T-helper 9 cell (primary cell): ENCODE results near the gene IFI27L2.

Experiments
- DNase-seq: peaks from one replicate; pipeline ENCODE4 v3.0.0-alpha.2; 2020

Gene IFI27L2

GRCh38 chr14:94145902-94146527, 16.6 kb upstream of the IFI27L2 start:
- no peak for DNase-seq

DNA sequence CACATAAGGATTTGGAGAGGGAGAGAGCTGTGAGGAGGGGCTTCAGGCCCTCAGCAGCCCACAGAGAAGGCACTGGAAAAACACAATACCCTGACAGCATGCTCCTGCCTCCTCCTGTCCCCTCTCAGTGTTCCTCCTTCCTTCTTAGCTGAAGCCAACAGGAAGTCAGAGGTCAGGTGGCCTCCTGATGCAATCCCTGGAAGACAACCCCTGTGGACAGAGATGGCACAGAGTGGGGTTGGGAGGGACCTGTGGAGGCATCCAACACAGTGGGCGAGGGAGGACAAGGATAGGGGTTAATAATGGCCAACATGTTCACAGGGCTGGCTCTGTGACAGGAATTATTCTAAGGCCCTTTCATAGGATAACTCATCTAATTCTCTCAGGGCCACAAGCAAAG, 15.4 kb upstream of the IFI27L2 start:
- no peak for DNase-seq

- no peak for DNase-seq
Observed at GRCh38 chr14:94143711-94144110, 14.3 kb upstream of the IFI27L2 start.

- no peak for DNase-seq
Observed at GRCh38 chr14:94143239-94143638, 13.8 kb upstream of the IFI27L2 start.

DNA sequence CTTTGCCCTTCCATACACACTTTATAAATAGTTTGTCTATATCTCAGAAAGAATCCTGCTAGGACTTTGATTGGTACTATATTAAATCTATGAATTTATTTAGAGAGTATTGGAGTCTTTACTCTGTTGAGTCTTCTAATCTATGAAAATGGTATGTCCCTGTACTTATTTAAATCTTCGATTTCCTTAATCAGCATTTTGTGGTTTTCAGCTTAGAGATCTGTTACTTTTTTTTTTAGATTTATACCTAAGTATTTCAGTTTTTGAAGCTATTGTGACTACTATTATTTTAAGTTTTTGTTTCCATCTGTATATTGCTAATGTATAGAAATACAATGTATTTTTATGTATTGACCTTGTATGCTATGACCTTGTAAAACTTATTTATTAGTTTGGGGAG, 13.4 kb upstream of the IFI27L2 start:
- DNase-seq: no peak

DNA sequence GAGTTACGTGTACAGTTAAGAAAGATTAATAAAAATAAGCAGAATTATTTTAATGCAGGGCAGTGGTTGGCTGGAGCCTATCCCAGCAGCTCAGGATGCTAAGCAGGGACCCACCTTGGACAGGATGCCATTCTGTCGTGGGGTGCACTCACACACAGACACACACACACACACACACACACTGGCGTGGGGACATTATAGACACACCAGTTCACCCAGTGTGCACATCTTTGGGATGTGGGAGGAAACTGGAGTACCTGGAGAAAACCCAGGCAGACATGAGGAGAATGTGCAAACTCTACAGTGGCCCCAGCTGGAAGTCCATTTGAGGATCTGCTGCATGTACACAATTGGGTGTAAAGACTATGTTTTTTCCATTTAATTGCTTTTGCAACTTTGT, 12.8 kb upstream of the IFI27L2 start:
- DNase-seq: no peak

DNA sequence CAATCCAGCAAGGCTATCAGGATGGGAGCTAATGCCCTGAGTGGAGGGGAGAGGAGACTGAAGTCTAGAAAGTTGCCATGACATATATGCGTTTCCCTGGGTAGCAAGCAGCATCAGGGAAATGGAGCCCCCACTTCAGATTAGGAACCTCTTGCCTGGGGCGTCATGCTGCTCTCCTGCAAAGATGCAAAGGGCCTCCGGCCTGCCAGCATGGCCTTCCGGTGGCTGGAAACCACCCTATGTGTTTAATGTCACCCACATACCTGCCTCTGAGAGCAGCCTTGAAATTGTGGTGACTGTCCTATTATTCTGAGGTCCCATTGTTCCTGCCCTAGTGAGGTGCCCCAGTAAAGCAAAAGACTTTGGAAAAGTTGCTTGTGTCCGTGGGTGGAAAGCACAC, 10.0 kb upstream of the IFI27L2 start:
- DNase-seq: no peak

DNA sequence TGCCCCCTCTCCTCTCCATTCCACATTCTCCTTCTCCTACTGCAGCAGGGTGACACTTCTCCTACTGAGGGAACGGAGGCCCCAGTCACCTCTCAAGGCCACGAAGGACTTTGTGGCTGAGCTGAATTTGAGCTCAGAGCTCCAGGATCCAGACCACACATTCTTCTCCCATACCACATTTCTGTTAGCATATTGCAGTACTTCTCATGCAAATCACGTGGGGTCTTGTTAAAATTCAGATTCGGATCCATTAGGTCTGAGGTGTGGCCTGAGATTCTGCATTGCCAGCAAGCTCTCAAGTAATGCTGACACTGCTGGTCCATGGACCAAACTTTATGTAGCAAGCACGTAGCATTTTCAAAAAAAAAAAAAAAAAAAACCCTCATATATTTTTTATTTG, 9.6 kb upstream of the IFI27L2 start:
- no peak for DNase-seq

DNA sequence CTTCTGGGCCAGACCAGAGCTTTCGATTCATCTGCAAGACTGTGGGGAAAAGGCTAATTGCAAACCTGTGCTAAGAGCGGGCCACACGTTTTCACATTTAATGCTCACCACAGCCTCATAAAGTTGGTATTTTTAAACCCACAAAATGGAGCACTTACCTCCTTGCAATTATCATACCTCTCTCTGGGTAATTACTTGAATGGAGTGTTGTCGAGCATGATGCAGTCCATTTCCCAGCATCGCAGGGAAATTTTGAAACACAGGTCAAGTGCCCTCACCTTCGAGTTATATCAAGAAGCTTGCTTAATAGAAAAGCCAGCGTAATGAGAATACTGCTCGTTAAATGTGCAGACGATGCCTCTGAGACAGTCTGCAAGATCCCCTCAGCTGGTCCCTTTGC, 8.8 kb upstream of the IFI27L2 start:
- no peak for DNase-seq

DNA sequence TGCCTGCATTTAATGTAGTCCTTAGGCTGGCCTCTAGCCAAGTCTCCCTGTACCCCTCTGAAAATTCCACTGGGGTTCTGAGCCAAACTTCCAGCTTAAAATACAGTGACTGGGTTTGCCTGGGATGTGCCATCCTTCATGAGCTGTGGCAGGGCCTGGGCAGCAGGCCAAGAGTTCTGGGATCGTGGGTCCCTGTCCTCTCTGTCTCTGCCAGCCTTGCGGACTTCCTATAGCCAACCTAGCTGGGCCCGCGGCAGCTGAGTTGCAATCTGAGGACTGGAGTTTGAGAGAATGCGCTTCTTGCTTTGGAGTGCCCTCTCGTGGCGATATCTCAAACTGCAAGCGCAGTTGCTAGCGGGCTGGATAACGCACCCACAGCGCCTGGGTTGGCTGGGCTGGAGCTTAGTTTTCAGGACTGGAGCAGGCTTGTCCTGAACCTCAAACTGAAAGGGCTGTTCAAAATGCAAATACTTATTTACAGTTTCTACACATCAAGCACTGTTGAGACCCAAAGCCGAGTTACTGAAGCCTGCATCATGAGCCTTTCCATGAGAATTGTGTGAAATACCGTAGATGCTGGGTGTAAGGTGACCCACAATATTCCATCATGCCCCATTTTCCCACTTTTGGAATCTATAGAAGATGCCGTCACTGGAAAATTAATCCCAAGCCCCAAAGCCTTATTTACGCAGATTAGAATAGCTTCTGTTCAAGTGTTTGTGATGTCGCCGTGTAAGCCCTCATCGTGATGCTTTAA, 7.3 kb upstream of the IFI27L2 start:
- DNase-seq: peak; percentile 83

GRCh38 chr14:94135476-94135875, 6.1 kb upstream of the IFI27L2 start:
- DNase-seq: no peak

GRCh38 chr14:94132285-94132887, 3.0 kb upstream of the IFI27L2 start:
- peak; percentile 38 for DNase-seq

GRCh38 chr14:94129758-94130414, 482 bp upstream of the IFI27L2 start:
- peak; percentile 21 for DNase-seq

DNA sequence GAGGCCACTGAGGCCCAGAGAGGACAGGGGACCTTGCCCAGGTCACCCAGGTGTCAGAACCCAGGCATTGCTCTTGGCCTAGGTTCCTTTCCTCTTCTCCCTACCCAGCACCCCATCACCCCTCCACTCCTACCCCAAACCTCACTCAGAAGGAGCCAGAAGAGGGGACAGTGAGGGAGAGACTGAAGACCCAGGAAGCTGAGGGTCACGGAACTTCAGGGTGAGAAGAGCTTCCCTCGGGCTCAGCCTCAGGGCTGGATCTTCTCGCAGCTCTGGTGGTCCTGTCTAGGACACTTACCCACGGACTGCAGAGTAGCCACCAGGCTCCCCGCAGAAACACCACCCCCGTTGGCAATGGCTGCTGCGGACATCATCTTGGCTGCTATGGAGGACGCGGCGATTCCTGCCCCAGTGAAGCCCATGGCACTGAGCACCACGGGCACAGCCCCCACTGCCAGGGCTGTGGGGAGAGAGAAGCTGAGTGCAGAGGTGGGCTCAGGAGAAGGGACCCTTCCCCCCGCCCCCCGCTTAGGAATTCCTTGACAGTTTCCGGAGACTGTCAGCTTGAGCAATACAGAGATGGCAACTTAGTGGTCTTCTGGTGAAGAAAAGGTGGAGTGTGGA, 1.1 kb downstream of the IFI27L2 start:
- DNase-seq: no peak

- DNase-seq: no peak
Observed at GRCh38 chr14:94127330-94127729, 2.1 kb downstream of the IFI27L2 start.

DNA sequence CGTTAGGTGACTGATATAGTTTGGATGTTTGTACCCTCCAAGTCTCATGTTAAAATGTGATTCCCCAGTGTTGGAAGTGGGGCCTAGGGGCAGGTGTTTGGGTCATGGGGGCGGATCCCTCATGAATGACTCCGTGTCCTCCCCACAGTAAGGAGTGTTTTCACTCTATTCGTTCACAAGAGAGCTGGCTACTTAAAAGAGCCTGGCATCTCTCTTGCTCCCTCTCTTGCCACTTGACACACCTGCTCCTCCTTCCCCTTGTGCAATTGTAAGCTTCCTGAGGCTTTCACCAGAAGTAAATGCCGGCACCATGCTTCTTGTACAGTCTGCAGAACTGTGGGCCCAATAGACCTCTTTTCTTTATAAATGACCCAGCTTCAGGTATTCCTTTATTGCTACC, 2.6 kb downstream of the IFI27L2 start:
- no peak for DNase-seq

DNA sequence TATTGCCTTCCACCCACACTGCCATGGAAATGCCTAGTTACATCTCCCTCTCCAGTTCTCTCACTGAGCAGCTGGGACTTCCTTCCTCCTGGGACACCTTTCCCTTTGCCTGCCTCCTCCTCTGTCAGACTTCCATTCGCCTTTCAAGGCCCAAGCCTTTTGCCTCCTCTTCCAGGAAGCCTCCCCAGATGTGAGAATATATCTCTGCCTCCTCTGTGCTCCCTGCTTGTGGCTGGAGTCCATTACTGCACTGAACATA, 3.1 kb downstream of the IFI27L2 start:
- no peak for DNase-seq

GRCh38 chr14:94125659-94126418, 3.6 kb downstream of the IFI27L2 start:
- no peak for DNase-seq

DNA sequence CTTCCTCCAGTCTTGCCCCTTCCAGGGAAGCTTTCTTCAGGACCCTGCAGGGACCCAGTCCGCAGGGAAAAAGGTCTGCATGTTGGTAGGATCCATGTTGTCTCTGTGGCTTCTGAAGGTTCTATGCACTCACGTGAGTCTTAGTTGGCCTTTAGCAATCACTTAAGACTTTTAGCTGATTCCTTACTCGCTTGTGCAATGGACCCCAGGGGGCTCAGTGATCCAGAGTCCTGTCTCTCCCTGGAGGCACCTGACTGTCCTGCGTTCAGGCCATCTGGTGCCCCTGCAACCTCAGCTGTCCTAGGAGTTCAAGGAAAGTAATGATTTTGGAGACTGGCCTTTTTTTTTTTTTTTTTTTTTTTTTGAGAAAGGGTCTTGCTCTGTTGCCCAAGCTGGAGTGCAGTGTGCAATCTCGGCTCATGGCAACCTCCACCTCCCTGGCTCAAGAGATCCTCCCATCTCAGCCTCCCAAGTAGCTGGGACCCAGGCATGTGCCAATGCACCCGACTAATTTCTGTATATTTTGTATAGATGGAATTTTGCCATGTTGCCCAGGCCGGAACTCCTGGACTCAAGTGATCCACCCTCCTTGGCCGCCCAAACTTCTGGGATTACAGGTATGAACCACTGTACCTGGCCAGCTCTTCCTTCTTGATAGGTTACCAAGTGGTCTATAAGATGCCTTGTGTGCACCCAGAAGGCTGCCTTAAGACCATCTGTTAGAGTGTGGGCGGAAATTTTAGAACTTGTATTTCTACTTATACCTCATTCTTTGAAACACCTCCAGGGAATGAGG, 4.6 kb downstream of the IFI27L2 start:
- no peak for DNase-seq

DNA sequence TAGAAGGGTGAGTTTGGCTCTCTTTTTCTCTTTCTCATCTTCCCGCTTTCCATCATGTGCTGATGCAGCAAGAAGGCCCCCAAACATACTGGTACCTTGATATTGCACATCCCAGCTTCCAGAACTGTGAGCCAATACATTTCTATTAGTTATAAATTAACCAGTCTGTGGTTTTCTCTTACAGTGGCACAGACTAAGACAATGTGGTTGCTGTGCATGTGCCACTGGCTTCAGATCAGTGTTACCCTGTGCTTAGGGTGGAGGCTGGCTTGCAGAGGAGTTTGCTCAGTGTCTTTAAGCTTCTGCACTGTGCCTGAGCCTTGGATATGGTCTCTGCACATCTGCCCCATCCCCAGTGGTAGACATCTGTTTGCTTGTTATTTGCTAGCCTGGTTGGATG, 5.5 kb downstream of the IFI27L2 start:
- DNase-seq: no peak

- DNase-seq: no peak
Observed at GRCh38 chr14:94123296-94123695, 6.1 kb downstream of the IFI27L2 start.

GRCh38 chr14:94122438-94122837, 7.0 kb downstream of the IFI27L2 start:
- no peak for DNase-seq
